HS-5 (cell line): ENCODE measurements around the gene C2orf69.
"Not testable (repeated sequence)": the region's sequence is repeated elsewhere in the genome, so short reads cannot be mapped to it uniquely, and the experiment has no call there.

Experiments
- DNase-seq: peaks from one replicate; pipeline ENCODE4 v3.0.0-alpha.2; 2012; ENCODE audit warnings: low read depth

The C2orf69 gene, protein sequence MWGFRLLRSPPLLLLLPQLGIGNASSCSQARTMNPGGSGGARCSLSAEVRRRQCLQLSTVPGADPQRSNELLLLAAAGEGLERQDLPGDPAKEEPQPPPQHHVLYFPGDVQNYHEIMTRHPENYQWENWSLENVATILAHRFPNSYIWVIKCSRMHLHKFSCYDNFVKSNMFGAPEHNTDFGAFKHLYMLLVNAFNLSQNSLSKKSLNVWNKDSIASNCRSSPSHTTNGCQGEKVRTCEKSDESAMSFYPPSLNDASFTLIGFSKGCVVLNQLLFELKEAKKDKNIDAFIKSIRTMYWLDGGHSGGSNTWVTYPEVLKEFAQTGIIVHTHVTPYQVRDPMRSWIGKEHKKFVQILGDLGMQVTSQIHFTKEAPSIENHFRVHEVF

DNA sequence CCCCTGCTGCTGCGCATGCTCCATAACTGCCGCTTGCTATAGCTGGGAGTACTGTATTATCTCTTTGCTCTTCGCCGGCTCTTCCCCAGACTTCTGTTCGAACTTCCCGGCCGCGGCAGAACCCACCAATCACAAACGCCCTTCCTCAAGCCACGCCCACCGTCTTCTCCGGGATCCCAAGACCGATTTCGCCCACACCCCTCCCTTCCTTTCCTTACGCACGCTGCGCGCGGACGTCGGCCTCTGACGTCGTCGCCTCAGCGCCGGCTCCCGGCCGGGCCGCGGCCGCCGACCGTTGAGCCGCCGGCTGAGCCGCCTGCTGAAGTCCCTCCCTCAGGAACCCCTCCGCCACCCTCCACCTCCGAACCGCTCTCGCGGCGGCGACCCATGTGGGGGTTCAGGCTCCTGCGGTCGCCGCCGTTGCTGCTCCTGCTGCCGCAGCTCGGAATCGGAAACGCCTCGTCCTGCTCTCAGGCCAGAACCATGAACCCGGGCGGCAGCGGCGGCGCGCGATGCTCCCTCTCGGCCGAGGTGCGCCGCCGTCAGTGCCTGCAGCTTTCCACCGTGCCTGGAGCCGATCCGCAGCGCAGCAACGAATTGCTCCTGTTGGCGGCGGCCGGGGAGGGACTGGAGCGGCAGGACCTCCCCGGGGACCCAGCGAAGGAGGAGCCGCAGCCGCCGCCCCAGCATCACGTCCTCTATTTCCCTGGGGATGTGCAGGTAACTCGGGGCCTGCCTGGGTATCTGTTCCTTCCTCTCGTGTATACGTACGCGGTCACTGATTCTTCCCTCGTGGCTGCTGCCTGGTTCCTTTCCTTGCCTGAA, at the start of gene C2orf69:
Gene C2orf69, plus strand, starts transcription at position 242 of the 825 bp plus-strand sequence. Its CDS starts 146 bp downstream, at position 388.
- peak; percentile 98 for DNase-seq

DNA sequence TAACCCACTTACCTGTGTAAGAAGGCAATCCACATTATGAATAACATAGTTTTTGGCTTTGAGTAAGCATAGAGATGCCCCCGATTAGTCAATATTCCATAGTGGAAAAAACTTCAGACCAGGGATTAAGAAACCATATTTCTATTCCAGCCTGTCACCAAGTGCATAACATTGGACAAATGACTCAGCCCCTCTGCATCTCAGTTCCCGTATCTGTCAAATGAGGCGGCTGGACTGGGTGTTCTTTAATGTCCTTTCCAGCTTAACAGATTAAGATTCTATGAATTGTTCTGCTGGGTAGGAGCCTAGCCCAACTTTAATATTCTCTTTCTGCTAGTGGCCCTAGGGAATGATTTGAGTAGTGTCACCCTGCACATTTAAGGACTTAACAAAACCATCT, 48.3 kb upstream of the C2orf69 start:
- DNase-seq, result no peak

GRCh38 chr2:199865905-199866304, 45.2 kb upstream of the C2orf69 start:
- no peak for DNase-seq

- no peak for DNase-seq
These were observed 42.5 kb upstream of the C2orf69 start for GRCh38 chr2:199868431-199869226.

DNA sequence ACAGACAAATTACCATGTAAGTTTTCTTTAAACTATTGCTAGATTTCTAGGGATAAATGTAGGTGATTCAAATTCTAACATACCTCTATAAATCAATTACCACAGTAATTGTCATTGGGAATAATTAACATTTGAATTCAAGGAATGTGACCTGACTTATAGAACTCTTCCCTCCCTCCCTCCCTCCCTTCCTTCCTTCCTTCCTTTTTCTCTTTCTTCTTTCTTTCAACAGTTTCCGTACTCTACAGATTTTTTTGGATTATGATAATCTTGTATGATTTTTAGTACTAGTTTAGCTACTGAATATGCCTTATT, 41.9 kb upstream of the C2orf69 start:
- no peak for DNase-seq

GRCh38 chr2:199869653-199870052, 41.4 kb upstream of the C2orf69 start:
- DNase-seq, result no peak

DNA sequence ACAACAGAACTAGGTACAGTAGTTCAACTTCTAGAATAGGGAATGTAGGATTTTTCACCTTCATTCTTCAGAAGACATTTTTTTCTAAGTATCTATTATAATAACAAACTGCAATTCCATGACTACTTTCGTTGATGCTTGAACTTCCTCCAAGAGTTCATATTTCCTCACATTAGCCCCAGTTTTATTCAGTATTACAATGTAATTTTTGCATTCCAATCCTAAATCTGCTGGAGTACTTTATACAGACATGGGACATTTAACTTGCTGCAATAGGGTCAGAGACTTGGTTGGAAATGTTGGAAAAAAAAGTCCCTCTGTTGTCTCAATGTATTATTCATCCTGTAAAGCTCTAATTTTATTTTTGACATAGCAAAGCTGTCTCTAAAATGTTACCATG, 40.5 kb upstream of the C2orf69 start:
- DNase-seq, result no peak

DNA sequence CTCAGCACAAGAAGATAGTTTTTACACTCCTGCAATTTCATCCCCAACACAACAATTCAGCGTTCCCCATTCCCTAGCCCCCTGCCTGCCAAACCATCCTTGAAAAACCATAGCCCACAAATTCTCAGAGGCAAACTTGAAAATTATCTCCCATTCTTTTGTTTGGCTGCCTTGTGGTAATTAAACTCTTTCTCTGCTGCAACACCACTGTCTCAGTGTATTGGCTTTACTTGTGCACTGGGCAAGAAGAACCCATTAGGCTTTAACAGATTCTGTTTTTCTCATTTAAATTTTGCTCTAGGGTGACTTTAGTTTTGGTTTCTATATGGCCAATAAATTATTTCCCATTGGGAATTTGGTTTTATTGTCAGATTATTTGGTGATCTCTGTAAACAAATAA, 36.9 kb upstream of the C2orf69 start:
- no peak for DNase-seq

- no peak for DNase-seq
These were observed 35.7 kb upstream of the C2orf69 start for GRCh38 chr2:199875400-199875799.

- DNase-seq, result no peak
These were observed 28.4 kb upstream of the C2orf69 start for GRCh38 chr2:199882667-199883066.

GRCh38 chr2:199883474-199884212, 27.4 kb upstream of the C2orf69 start:
- no peak for DNase-seq

GRCh38 chr2:199895406-199895805, 15.7 kb upstream of the C2orf69 start:
- DNase-seq, result no peak

- DNase-seq, result no peak
These were observed 14.5 kb upstream of the C2orf69 start for GRCh38 chr2:199896617-199897016.

GRCh38 chr2:199901942-199902341, 9.2 kb upstream of the C2orf69 start:
- no peak for DNase-seq

DNA sequence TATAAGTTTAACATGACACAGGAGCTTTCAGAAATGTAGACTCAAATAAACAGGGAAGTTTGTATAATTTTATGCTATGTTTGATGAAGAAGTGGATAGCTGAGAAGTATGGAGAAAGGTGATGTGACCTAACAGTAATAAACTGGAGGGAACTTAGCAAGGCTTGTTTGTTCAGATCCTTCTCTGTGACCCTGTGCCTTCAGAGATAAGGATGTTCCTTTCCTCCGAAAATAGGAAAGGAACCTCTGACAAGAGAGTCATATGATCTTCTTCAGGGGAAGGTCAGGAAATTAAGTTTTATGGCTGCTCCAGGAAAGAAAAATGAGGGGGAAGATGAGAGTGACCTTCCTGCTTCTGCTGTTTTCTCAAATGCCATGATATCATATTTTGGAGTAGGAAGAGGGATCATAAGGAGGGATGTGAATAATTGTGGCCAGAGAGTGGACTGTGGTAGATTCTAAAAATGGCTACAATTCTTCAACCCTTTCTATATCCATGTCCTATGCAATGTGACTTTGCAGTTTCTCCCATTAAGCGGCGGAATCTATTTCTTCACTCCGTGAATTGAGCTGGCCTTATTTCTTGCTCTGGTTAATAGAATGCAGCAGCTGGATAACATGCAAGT, 8.5 kb upstream of the C2orf69 start:
- DNase-seq, result no peak

DNA sequence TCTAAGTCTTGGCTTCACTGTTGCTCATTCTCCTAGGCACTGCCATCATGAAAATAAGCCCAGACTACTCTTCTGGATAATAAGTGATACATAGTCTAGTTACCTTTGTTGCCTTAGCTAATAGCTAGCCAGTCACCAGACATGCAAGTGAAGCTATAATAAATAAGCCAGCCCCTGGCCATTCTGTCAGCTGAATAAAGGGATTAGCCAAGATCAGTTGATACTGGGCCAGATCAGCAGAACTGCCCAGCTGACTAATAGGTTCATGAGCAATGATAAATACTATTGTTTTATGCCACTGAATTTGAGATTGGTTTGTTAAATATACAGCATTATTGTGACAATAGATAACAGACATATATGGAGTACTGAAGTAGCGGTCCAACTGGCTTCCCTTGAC, 8.0 kb upstream of the C2orf69 start:
- DNase-seq, result no peak

DNA sequence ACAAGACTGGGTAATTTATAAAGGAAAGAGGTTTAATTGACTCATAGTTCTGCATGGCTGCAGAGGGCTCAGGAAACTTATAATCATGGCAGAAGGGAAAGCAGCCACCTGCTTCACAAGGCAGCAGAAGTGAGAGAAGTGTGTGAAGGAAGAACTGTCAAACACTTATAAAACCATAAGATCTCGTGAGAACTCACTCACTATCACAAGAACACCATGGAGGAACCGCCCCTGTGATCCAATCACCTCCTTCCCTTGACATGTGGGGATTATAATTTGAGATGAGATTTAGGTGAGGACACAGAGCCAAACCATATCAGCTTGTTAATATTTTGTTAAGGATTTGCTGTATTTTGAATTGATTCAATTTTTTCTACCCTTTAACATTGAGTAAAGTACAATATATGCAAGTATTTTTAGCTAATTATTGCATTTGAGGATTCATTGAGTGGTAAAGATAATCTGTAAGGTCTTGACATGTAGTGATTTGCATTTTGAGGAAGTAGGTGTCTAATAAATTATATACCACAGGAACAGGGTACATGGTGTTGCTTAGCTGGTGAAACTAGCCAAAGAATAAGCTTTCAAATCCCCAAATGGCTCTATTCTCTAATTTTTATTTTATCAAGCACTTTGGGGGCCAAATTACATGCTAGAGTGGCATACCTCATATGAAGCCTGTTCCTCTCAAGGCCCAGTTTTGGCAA, 3.9 kb upstream of the C2orf69 start:
- DNase-seq, result no peak

- DNase-seq, result peak; percentile 13
These were observed 598 bp upstream of the C2orf69 start for GRCh38 chr2:199910338-199911051.

DNA sequence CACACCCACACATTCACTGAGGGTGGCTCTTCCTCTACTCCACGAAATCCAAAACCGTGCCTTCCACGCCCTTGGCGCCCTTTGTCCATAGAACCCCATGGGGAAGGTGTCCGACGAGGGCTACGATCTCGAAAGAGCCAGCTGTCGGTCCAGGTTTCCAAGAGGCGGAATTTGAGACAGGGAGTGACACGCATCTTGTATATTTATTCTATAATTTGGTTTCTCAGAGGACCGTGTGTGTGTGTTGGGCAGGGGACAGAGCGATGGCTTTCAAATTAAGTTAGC, 726 bp downstream of the C2orf69 start:
- DNase-seq, result no peak

DNA sequence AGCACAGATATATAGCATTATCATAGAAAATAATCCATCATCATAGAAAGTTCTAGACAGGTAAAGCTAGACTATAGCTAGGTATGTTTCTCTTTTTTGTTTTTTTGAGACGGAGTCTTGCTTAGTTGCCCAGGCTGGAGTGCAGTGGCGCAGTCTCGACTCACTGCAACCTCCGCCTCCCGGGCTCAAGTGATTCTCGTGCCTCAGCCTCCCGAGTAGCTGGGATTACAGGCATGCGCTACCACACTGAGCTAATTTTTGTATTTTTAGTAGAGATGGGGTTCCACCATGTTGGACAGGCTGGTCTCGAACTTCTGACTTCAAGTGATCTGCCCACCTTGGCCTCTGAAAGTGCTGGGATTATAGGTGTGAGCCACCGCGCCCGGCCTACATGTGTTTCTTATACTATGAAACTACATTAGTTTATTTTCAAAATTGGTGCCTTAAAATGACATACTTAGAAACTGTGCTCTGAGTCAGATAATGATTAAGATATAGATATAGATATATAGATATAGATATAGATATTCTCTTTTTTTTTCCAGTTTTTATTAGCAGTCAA, 1.5 kb downstream of the C2orf69 start:
- not testable (repeated sequence) for DNase-seq
